H1 (cell line): ENCODE results near the gene CACNA1E. TPM values are rescaled to one million over a fixed set of nuclear protein-coding genes. Genes with fewer than 3 reads are reported as not detected.

Experiments used
- HDAC2 ChIP-seq, 2 experiments: fragments of 300-600 bp in 1 of 2; sonication (generic) in 1 of 2; IDR thresholded peaks; 2 replicates each; pipeline ENCODE4 v1.6.1; 2011 to 2012; ENCODE audit warnings: low read depth in 2 of 2, low read length in 2 of 2, mild to moderate bottlenecking in 2 of 2, moderate library complexity in 2 of 2, borderline replicate concordance in 1 of 2, inconsistent platforms in 1 of 2
- polyA plus RNA-seq, 7 experiments: library from polyadenylated mRNA; depleted of rRNA in 3 of 7; stranded (reverse) in 5 of 7; unstranded in 2 of 7; fragments of >200 nt in 5 of 7; fragments of 200-250 nt in 2 of 7; gene quantifications; 1 replicate in 5 of 7; 2 replicates in 1 of 7; 4 replicates in 1 of 7; pipeline versions ENCODE4 v1.2.1 to v1.2.3, GENCODE V29; 2011 to 2013; ENCODE audit warnings: missing spikeins in 2 of 7, mixed read lengths in 2 of 7
- total RNA-seq: library from RNA; stranded (reverse); fragmentation: NEBNext Ultra II Directional; extraction: Animal tissue kit (Norgen Biotek cat#: 25700); gene quantifications from 2 replicates; pipeline ENCODE4 v1.2.1, GENCODE V29; 2021

Gene CACNA1E
- total and polyA plus RNA-seq, 2 of the 8 experiments (the other 6 are each of a cell fraction or from before 2014, with no cell fraction given): 0.98 to 1.3 TPM

- no peak for TF ChIP-seq HDAC2 (IDR thresholded peaks at IDR 0.05; ENCODE audit: borderline replicate concordance in 1 of 2, low read depth in 2 of 2, low read length in 2 of 2)
Measured at GRCh38 chr1:181737056-181737455, 253.7 kb downstream of the CACNA1E start (continued).
